Hindlimb muscle (tissue), 1 donor: Measurements from ENCODE around the gene TNIP1. TPM values are rescaled to one million over a fixed set of nuclear protein-coding genes. Genes with fewer than 3 reads are reported as not detected.
A peak's percentile ranks its signal among the peaks of the same experiment; 100 is the strongest.

Source experiments
- DNase-seq: peaks from one replicate; pipeline ENCODE4 v3.0.0-alpha.2; 2013
- polyA plus RNA-seq: library from polyadenylated mRNA; unstranded; fragments of 120-200 nt; gene quantifications from one replicate; pipeline ENCODE4 v1.2.1, GENCODE V29; 2013; ENCODE audit not compliant: insufficient read length

The TNIP1 gene
- polyA plus RNA-seq, 1 donor: 94.1 TPM

GRCh38 chr5:151038801-151039238 lies 42.0 kb downstream of the TNIP1 start:
- DNase-seq: no peak

- no peak for DNase-seq
Measured at GRCh38 chr5:151038412-151038745, 42.5 kb downstream of the TNIP1 start.

GRCh38 chr5:151037561-151038411 lies 43.0 kb downstream of the TNIP1 start:
- peak; percentile 54 for DNase-seq

GRCh38 chr5:151036556-151036955 lies 44.3 kb downstream of the TNIP1 start:
- no peak for DNase-seq

- DNase-seq: no peak
Measured at GRCh38 chr5:151034422-151035379, 46.1 kb downstream of the TNIP1 start.

- DNase-seq: no peak
Measured at GRCh38 chr5:151033217-151033934, 47.5 kb downstream of the TNIP1 start.

- no peak for DNase-seq
Measured at GRCh38 chr5:151031554-151031953, 49.3 kb downstream of the TNIP1 start.

- DNase-seq: peak; percentile 66
Measured at GRCh38 chr5:151030379-151030778, 50.5 kb downstream of the TNIP1 start.

GRCh38 chr5:151030056-151030336 lies 50.8 kb downstream of the TNIP1 start:
- no peak for DNase-seq

- DNase-seq: no peak
Measured at GRCh38 chr5:151029179-151030055, 51.4 kb downstream of the TNIP1 start.

GRCh38 chr5:151028717-151029116 lies 52.1 kb downstream of the TNIP1 start:
- DNase-seq: no peak

GRCh38 chr5:151027961-151028479 lies 52.8 kb downstream of the TNIP1 start:
- no peak for DNase-seq

GRCh38 chr5:151026679-151027078 lies 54.2 kb downstream of the TNIP1 start:
- DNase-seq: no peak

- no peak for DNase-seq
Measured at GRCh38 chr5:151026088-151026487, 54.7 kb downstream of the TNIP1 start.

- DNase-seq: no peak
Measured at GRCh38 chr5:151025250-151025606, 55.6 kb downstream of the TNIP1 start.

GRCh38 chr5:151024440-151025249 lies 56.2 kb downstream of the TNIP1 start:
- DNase-seq: no peak

GRCh38 chr5:151023651-151024050 lies 57.2 kb downstream of the TNIP1 start:
- DNase-seq: no peak

- no peak for DNase-seq
Measured at GRCh38 chr5:151023047-151023615, 57.7 kb downstream of the TNIP1 start.

GRCh38 chr5:151022511-151023018 lies 58.3 kb downstream of the TNIP1 start:
- DNase-seq: no peak

GRCh38 chr5:151021746-151022145 lies 59.1 kb downstream of the TNIP1 start:
- DNase-seq: no peak
